Measurements from ENCODE around the gene NHLRC1.

The NHLRC1 gene

DNA sequence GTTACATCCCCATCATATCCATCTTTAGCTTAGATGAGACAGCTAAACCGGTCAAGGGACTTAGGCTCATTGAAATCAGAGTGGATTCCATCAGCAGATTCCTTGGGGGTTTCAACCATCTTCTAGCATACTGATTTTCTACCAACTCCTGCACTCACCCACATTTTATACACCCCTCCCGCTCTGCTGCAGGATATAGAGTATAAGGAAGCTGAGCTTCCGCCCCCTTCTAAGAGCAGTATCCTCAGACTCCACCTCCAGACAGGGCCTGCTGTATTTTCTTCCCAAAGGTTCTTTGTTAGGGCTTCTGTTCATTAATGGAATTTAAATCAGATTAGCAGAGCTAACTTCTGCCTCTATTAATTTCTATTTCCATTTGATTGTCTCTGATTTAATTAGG is 9.9 kb upstream of the NHLRC1 start:
- H3K36me3 ChIP-seq (ENCODE audit: insufficient read depth, low read length) = no peaks in the 10 kb centered on the region

DNA sequence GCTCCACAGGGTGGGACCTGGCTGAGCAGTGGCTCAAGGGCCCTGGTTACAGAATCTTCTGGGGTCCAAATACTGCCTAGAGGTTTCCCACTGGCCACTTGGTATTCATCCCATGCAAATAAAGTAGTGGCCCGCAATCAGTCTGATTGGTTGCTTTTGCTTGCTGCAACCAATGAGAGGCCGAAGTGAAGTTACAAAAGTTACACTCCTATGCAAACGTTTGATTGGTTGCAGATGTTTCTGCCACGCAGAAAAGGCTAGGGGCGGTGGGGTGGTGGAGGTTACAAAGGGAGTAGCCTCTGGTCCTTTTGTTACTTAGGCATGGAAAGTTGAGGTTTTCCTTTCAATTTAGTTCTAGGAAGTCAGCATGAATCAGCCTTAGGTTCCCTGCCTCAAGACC is 3.6 kb upstream of the NHLRC1 start:
- H2AFZ ChIP-seq (ENCODE audit: low read depth, low read length) = no peak overlapping the region
- TF ChIP-seq, protein P1, sequence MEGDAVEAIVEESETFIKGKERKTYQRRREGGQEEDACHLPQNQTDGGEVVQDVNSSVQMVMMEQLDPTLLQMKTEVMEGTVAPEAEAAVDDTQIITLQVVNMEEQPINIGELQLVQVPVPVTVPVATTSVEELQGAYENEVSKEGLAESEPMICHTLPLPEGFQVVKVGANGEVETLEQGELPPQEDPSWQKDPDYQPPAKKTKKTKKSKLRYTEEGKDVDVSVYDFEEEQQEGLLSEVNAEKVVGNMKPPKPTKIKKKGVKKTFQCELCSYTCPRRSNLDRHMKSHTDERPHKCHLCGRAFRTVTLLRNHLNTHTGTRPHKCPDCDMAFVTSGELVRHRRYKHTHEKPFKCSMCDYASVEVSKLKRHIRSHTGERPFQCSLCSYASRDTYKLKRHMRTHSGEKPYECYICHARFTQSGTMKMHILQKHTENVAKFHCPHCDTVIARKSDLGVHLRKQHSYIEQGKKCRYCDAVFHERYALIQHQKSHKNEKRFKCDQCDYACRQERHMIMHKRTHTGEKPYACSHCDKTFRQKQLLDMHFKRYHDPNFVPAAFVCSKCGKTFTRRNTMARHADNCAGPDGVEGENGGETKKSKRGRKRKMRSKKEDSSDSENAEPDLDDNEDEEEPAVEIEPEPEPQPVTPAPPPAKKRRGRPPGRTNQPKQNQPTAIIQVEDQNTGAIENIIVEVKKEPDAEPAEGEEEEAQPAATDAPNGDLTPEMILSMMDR (IDR thresholded peaks at IDR 0.05; ENCODE audit: borderline replicate concordance, extremely low read depth, low read length, poor library complexity, severe bottlenecking) = no peak
- TF ChIP-seq EZH2 (IDR thresholded peaks at IDR 0.05; ENCODE audit: borderline replicate concordance, low read depth, low read length, severe bottlenecking) = no peak

More for the DNA sequence above, 9.9 kb upstream of the NHLRC1 start:
- TF ChIP-seq, protein P1 (IDR thresholded peaks at IDR 0.05; ENCODE audit: borderline replicate concordance, extremely low read depth, low read length, poor library complexity, severe bottlenecking) = no peak
- no peak for TF ChIP-seq EZH2 (IDR thresholded peaks at IDR 0.05; ENCODE audit: borderline replicate concordance, low read depth, low read length, severe bottlenecking)
- no peak overlapping the region for H3K4me3 ChIP-seq (ENCODE audit: low read depth in 1 of 2, low read length in 2 of 2)
- no peak overlapping the region for H3K27ac ChIP-seq (ENCODE audit: low read length)
- no peak for DNase-seq
- no peak for ATAC-seq (ENCODE audit: insufficient read depth, low read depth)
- H3K9me3 ChIP-seq (ENCODE audit: insufficient read depth, low read length, severe bottlenecking) = no peaks in the 10 kb centered on the region
- no peak overlapping the region for H2AFZ ChIP-seq (ENCODE audit: low read depth, low read length)
- no peaks in the 10 kb centered on the region for H3K27me3 ChIP-seq (ENCODE audit: insufficient read depth, low read length, poor library complexity)
- no peak overlapping the region for H3K4me2 ChIP-seq (ENCODE audit: insufficient read depth, low read length)
- no peaks in the 10 kb centered on the region for H3K4me1 ChIP-seq (ENCODE audit: insufficient read depth, low read length)
- H4K20me1 ChIP-seq (ENCODE audit: insufficient read depth, low read length) = no peaks in the 10 kb centered on the region
- no peak overlapping the region for H3K9ac ChIP-seq (ENCODE audit: low read depth, low read length)
- no peaks in the 10 kb centered on the region for H3K79me2 ChIP-seq (ENCODE audit: insufficient read depth, low read length)

DNA sequence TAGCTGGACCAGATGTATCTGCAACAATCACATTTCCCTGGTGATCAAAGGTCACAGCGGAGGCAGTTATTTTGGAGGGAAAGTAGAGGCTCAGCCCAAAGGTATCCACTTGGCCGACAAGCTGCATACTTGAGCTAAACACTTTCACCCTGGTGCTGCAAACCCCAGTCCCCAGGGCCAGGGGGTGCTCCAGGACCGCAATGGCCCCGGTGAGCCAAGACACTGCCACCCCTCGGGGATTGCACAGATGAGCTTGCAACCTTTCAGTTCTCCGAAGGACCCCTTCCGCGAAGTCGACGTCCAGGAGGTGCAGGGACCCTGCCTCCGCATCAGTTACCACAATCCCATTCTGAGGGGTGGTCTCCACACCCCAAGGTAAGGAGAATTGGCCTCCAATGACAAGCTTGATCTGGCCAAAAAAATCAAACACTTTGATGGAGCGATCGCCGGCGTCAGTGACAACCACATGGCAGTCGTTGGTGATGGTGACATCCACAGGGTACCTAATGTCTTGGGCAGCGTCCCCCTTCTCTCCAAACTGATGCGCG is 823 bp downstream of the NHLRC1 start:
- no peaks in the 10 kb centered on the region for H4K20me1 ChIP-seq (ENCODE audit: insufficient read depth, low read length)
- no peak overlapping the region for H2AFZ ChIP-seq (ENCODE audit: low read depth, low read length)
- no peak overlapping the region for H3K4me3 ChIP-seq (ENCODE audit: low read depth in 1 of 2, low read length in 2 of 2)
- no peaks in the 10 kb centered on the region for H3K27me3 ChIP-seq (ENCODE audit: insufficient read depth, low read length, poor library complexity)
- peak; percentile 4 for DNase-seq
- no peak for TF ChIP-seq EZH2 (IDR thresholded peaks at IDR 0.05; ENCODE audit: borderline replicate concordance, low read depth, low read length, severe bottlenecking)
- TF ChIP-seq, protein P1 (IDR thresholded peaks at IDR 0.05; ENCODE audit: borderline replicate concordance, extremely low read depth, low read length, poor library complexity, severe bottlenecking) = peak; percentile 26
- H3K27ac ChIP-seq (ENCODE audit: low read length) = no peak overlapping the region
- no peaks in the 10 kb centered on the region for H3K4me1 ChIP-seq (ENCODE audit: insufficient read depth, low read length)
- H3K9me3 ChIP-seq (ENCODE audit: insufficient read depth, low read length, severe bottlenecking) = no peaks in the 10 kb centered on the region
- no peaks in the 10 kb centered on the region for H3K36me3 ChIP-seq (ENCODE audit: insufficient read depth, low read length)
- ATAC-seq (ENCODE audit: insufficient read depth, low read depth) = no peak
- H3K79me2 ChIP-seq (ENCODE audit: insufficient read depth, low read length) = no peaks in the 10 kb centered on the region
- H3K4me2 ChIP-seq (ENCODE audit: insufficient read depth, low read length) = no peak overlapping the region
- no peak overlapping the region for H3K9ac ChIP-seq (ENCODE audit: low read depth, low read length)

More for the DNA sequence above, 3.6 kb upstream of the NHLRC1 start:
- Histone ChIP-seq H3K27ac (ENCODE audit: low read length) (no peak overlapping the region), H3K36me3 (ENCODE audit: insufficient read depth, low read length) (no peaks in the 10 kb centered on the region), H3K4me3 (ENCODE audit: low read depth in 1 of 2, low read length in 2 of 2) (no peak overlapping the region), H3K9me3 (ENCODE audit: insufficient read depth, low read length, severe bottlenecking) (no peaks in the 10 kb centered on the region), H3K4me1 (ENCODE audit: insufficient read depth, low read length) (no peaks in the 10 kb centered on the region), H3K4me2 (ENCODE audit: insufficient read depth, low read length) (no peak overlapping the region), H3K9ac (ENCODE audit: low read depth, low read length) (no peak overlapping the region), H3K79me2 (ENCODE audit: insufficient read depth, low read length) (no peaks in the 10 kb centered on the region), H4K20me1 (ENCODE audit: insufficient read depth, low read length) (no peaks in the 10 kb centered on the region), H3K27me3 (ENCODE audit: insufficient read depth, low read length, poor library complexity) (no peaks in the 10 kb centered on the region)
- ATAC-seq (ENCODE audit: insufficient read depth, low read depth) (no peak), DNase-seq (no peak)
